ENCODE measurements around the gene GPX2.

The GPX2 gene

DNA sequence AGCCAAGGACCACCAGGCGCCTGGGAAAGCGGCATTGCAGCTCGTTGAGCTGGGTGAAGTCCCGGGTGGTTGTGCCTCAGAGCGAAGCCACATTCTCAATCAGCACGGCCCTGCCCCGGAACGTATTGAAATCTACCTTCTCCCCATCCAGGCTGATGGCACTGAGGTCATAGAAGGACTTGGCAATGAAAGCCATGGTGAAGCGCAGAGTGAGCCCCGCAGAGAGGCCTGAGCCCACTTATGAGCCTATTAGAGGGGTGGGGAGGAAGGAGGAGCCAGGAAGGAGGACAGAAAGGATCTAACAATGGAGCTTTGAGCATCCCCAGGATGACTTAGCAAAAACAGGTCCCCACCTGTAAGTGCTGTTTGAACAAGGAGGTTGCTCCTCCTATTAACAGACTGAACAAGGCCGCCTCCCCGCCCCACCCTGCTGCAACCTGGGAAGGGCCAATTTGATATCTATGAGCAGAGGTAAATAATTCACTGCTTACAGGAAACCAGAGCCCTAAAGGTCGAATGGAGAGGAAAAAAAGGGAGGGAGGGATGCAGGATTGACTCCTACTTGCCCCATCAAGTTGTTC is at the start of gene GPX2:
TSS of gene GPX2 (minus strand) at position 215 of the 581 bp plus-strand sequence. CDS start at position 196, 19 bp downstream.
- TF ChIP-seq, protein P1, sequence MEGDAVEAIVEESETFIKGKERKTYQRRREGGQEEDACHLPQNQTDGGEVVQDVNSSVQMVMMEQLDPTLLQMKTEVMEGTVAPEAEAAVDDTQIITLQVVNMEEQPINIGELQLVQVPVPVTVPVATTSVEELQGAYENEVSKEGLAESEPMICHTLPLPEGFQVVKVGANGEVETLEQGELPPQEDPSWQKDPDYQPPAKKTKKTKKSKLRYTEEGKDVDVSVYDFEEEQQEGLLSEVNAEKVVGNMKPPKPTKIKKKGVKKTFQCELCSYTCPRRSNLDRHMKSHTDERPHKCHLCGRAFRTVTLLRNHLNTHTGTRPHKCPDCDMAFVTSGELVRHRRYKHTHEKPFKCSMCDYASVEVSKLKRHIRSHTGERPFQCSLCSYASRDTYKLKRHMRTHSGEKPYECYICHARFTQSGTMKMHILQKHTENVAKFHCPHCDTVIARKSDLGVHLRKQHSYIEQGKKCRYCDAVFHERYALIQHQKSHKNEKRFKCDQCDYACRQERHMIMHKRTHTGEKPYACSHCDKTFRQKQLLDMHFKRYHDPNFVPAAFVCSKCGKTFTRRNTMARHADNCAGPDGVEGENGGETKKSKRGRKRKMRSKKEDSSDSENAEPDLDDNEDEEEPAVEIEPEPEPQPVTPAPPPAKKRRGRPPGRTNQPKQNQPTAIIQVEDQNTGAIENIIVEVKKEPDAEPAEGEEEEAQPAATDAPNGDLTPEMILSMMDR (IDR thresholded peaks at IDR 0.05): no peak
- TF ChIP-seq ZFX (IDR thresholded peaks at IDR 0.05; ENCODE audit: borderline replicate concordance): no peak
- H3K27ac ChIP-seq: peak within 1 kb of the TSS; percentile 42; the same call in 1 of the 2 replicates

DNA sequence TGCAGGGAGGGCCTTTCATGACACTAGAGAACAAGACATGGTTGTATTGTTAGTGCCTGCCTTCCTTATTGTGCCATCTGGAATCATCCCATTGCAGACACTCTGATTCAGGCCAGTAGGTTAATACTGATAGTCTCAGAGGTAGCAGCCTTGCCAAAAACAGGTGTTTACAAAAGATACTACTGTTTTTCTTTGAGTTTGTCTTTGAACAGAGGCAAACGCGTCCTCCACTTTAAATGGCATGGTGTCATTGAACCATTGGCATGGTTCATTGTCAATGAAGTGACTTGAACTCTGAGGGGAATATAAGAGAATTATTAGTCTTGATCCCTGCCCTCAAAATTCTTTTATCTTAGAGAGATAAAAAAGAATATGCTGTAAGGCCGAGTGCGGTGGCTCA is 48.4 kb upstream of the GPX2 start:
- no peak for TF ChIP-seq ZFX (IDR thresholded peaks at IDR 0.05; ENCODE audit: borderline replicate concordance)
- TF ChIP-seq, protein P1 (IDR thresholded peaks at IDR 0.05): no peak
- H3K27ac ChIP-seq: no peak overlapping the region

DNA sequence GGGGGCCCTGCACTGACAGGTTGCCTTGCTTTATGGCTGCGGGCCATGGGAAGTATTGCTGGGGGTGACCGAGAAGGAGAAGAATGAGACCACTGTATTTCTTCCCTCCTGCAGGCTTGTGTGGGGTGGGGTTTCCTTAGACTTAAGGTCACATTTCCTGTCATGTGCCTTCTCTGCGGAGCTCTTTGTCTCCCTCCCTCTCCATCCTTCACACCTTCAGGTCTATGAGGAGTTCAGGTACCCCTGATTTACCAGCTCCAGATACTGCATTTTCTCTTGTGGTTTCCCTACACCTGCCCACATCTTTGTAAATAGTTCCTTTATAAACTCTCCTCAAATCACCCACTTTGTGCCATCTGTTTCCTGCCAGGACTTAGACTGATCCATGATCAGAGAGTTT is 47.8 kb upstream of the GPX2 start:
- no peak for TF ChIP-seq ZFX (IDR thresholded peaks at IDR 0.05; ENCODE audit: borderline replicate concordance)
- TF ChIP-seq, protein P1 (IDR thresholded peaks at IDR 0.05): no peak

DNA sequence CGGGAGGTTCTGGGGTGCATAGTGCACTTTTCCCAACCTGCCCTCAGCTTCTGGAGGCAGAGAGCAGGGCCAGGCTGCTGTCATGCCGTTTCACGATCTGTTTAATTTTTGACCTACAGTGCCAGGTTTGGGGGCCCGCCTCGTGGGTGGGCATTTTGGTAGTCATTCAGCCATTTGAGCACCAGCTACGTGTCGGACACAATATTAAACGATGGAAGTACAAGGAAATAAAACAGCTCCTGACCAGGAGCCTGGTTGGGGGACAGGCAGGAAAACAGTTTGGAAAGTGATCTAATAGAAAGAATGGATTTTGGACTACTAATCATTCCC is 44.9 kb upstream of the GPX2 start:
- peak overlapping the region; percentile 78 for H3K27ac ChIP-seq
- TF ChIP-seq, protein P1 (IDR thresholded peaks at IDR 0.05): no peak
- no peak for TF ChIP-seq ZFX (IDR thresholded peaks at IDR 0.05; ENCODE audit: borderline replicate concordance)

More for the DNA sequence above, 47.8 kb upstream of the GPX2 start:
- no peak overlapping the region for H3K27ac ChIP-seq

DNA sequence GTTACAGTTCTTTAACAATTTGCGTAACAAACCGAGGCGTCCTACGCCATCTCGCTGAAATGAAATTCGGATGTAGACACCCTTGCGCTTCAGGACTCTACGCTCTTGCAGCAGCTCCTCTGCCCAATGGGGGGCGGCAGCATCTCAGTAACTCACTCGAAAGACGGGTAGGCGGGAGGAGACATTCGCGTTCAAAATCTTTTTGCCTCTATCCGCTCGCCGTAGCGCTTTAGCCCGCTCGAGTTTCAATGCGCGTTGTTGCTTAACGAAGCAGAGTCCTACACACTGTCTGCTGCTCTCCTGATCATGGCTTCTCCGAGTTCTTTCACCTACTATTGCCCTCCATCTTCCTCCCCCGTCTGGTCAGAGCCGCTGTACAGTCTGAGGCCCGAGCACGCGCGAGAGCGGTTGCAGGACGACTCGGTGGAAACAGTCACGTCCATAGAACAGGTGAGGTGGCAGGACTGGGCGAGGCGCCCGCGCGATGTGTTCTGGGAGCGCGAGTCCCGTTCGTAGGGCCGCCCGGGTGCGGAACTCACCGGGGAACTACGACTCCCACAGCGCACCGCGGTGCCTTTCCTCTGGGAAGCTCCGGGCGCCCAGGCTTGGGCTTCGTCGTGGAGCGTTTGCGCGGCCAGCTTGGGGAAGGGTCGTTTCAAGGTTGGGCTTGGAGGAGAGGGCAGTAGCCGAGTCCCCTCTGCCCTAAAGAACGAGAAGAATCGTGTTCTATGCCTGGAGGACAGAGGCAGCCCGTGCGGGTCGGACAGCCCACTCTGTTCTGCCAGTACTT is 44.3 kb upstream of the GPX2 start, which contains the start of gene FNTB:
TSS of gene FNTB (plus strand) at position 248 of the 790 bp plus-strand sequence. CDS start at position 307, 59 bp downstream.
- TF ChIP-seq, protein P1 (IDR thresholded peaks at IDR 0.05): peak; percentile 76
- no peak for TF ChIP-seq ZFX (IDR thresholded peaks at IDR 0.05; ENCODE audit: borderline replicate concordance)
- peak within 1 kb of the TSS; percentile 78 for H3K27ac ChIP-seq

DNA sequence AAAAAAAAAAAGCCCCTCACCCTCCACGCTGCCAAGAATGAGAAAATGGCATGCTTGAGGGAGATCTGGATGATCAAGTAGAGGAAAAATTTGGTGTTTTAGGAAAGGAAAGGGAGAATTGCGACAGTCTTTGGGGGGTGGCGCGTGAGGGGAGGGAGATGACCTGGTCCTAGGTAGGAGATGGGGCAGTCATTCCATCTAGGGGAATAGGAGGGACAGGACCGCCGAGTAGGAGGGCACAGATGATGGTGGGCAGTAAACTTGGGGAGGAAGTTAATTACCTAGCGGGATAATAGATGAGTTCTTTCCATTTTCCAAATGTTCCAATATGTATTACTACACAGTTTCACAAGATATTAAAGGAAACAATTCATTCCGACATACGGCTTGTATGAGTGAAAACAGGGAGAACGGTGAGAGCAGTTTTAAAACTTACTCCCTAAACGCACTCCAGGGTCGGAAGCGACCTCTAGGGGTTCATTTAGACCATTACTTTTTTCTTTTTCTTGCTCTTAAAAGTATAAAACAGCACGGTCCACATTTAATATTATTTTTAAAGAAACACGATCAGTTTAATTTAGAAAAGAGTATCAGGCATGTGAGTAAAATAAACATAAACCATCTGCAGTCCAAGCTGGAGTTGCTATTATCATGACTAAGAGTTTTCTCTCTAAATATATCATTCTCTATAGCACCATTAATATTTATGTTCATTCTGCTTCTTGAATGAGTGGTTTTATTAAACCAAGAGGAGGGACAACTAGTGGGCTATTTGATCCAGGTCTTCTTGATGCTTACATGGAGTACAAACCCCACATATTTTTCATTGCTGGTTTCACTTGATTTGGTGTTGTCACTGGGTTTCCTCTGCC is 41.1 kb upstream of the GPX2 start:
- TF ChIP-seq ZFX (IDR thresholded peaks at IDR 0.05; ENCODE audit: borderline replicate concordance): no peak
- TF ChIP-seq, protein P1 (IDR thresholded peaks at IDR 0.05): peak; percentile 89
- H3K27ac ChIP-seq: no peak overlapping the region

All from 22Rv1 (cell line).